Measurements from ENCODE around the gene ATP13A5.

- TF ChIP-seq EZH2 (IDR thresholded peaks at IDR 0.05; ENCODE audit: insufficient read depth, poor library complexity, severe bottlenecking) (no peak), EZH2phosphoT487 (IDR thresholded peaks at IDR 0.05; ENCODE audit: insufficient read depth, low read depth) (no peak)
Observed at GRCh38 chr3:193357291-193357690, 21.3 kb downstream of the ATP13A5 start.
